ENCODE results near the gene SLC44A3.

DNA sequence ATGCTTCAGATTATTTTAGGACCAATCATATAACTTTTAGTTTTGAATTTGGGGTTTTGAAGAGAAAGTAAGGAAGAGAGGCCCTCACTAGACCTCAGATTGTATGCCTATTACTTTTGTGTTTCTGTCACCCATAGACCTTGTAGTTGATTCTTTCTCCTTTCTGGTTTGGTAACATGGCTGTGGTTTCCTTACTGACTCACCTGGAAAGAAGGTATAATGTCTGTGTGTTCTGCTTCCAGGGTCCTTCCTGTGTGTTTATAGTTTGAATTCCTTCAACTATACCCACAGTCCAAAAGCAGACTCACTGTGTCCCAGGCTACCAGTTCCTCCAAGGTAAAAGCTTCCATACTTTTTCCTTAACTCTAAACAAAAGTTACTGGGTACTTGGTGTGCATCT lies 8.1 kb downstream of the SLC44A3 start:
- TF ChIP-seq, protein P1, sequence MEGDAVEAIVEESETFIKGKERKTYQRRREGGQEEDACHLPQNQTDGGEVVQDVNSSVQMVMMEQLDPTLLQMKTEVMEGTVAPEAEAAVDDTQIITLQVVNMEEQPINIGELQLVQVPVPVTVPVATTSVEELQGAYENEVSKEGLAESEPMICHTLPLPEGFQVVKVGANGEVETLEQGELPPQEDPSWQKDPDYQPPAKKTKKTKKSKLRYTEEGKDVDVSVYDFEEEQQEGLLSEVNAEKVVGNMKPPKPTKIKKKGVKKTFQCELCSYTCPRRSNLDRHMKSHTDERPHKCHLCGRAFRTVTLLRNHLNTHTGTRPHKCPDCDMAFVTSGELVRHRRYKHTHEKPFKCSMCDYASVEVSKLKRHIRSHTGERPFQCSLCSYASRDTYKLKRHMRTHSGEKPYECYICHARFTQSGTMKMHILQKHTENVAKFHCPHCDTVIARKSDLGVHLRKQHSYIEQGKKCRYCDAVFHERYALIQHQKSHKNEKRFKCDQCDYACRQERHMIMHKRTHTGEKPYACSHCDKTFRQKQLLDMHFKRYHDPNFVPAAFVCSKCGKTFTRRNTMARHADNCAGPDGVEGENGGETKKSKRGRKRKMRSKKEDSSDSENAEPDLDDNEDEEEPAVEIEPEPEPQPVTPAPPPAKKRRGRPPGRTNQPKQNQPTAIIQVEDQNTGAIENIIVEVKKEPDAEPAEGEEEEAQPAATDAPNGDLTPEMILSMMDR (IDR thresholded peaks at IDR 0.05), result no peak
- no peak for TF ChIP-seq RAD21 (IDR thresholded peaks at IDR 0.05; ENCODE audit: low read length)
- no peak for TF ChIP-seq CHD2 (IDR thresholded peaks at IDR 0.05; ENCODE audit: low read length, partially characterized antibody)
- TF ChIP-seq, protein P2, sequence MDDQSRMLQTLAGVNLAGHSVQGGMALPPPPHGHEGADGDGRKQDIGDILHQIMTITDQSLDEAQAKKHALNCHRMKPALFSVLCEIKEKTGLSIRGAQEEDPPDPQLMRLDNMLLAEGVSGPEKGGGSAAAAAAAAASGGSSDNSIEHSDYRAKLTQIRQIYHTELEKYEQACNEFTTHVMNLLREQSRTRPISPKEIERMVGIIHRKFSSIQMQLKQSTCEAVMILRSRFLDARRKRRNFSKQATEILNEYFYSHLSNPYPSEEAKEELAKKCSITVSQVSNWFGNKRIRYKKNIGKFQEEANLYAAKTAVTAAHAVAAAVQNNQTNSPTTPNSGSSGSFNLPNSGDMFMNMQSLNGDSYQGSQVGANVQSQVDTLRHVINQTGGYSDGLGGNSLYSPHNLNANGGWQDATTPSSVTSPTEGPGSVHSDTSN (IDR thresholded peaks at IDR 0.05), result no peak
- no peak for TF ChIP-seq EZH2phosphoT487 (IDR thresholded peaks at IDR 0.05; ENCODE audit: borderline replicate concordance, low read depth)
- no peak for TF ChIP-seq POLR2AphosphoS5 (IDR thresholded peaks at IDR 0.05; ENCODE audit: low read depth, low read length)
- no peak for TF ChIP-seq TAF1 (IDR thresholded peaks at IDR 0.05; ENCODE audit: borderline replicate concordance, low read depth, low read length)
- TF ChIP-seq EP300 (IDR thresholded peaks at IDR 0.05; ENCODE audit: borderline replicate concordance in 1 of 2, low read depth in 1 of 2, low read length in 1 of 2), result no peak

Measured in SK-N-SH (cell line).